CD4-positive, alpha-beta T cell treated with Interleukin-21 for 1 hour (primary cell): Measurements from ENCODE around the gene PITX2.

Experiments used
- DNase-seq: peaks from one replicate; pipeline ENCODE4 v3.0.0-alpha.2; 2020

Gene PITX2

DNA sequence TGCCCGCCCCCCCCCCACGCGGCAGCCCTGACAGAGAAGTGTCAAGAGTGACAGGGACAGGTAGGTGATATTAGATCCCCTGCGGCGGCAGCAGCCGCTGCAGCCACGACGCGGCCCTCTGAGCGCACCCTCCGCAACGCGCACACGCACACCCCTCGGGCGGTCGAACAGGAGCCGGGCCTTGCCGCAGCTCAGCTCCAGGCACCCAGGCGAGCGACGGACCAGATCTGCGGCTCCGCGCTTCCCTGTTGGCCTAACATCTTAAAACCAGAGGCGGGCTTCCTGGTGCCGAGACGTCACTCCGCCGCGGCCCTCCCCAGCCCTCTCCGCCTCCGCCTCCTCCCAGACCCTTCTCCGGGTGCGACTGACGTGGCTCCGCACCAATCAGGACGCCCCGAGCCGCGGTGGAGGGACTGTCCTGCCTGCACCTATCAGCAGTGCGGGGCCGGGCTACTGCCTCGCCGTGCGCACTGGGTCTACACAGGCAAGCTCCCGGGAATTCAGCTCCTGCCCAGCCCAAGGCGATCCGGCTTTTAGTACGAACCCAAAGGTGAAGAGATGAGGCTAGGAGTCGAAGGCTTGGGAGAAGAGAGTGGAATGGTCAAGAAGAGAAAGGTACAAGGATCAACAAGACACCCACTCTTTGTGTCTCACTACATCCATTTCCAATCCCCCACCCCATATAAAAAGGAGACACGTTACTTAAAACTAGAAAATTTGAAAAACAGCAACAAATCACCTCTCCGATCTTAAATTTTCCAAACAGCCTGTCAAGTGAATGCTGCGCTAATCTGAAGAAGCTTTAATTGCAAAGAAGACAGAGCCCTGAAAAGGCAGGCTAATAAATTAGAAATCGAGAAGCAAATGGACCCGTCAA, at the start of gene PITX2:
Gene PITX2 (minus strand): TSS at position 237 of the 877 bp plus-strand sequence. CDS start 617 bp downstream, outside the sequence.
- peak; percentile 18 for DNase-seq

DNA sequence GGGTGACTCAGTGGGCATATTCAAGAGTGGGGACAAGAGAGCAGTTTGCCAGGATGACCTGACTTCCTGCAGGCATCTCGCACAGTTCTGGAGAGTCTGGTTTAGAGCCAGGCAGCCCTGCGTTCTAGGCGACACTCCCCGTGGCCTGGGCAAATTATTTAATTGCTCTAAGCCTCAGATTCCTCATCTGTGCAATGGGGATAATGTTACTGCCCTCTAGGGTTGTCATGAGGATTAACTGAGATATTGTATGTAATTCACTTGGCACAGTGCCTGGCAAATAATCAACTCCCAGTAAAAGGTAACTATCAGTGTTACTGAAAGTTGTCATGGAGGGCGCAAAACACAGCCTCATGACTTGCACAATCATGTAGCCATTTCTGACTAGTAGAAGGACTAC, 48.8 kb upstream of the PITX2 start:
- DNase-seq: no peak

DNA sequence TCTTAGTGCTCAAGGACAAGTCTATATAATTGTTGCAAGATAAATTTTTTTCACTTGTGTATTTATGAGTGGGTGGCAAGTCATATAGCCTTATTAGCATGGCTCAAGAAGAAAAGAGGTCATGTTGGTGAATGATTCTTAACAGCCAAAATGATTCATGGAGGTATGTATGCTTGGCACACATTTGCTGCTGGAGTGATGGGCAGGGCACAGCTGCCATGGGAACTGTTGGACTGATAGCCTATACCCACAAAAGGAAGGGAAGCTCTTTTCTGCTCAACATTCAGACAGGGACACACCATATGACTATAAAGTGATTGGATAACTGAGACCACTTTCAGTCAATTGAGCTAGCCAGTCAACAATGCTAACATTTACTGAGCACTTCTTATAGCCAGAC, 46.8 kb upstream of the PITX2 start:
- no peak for DNase-seq

DNA sequence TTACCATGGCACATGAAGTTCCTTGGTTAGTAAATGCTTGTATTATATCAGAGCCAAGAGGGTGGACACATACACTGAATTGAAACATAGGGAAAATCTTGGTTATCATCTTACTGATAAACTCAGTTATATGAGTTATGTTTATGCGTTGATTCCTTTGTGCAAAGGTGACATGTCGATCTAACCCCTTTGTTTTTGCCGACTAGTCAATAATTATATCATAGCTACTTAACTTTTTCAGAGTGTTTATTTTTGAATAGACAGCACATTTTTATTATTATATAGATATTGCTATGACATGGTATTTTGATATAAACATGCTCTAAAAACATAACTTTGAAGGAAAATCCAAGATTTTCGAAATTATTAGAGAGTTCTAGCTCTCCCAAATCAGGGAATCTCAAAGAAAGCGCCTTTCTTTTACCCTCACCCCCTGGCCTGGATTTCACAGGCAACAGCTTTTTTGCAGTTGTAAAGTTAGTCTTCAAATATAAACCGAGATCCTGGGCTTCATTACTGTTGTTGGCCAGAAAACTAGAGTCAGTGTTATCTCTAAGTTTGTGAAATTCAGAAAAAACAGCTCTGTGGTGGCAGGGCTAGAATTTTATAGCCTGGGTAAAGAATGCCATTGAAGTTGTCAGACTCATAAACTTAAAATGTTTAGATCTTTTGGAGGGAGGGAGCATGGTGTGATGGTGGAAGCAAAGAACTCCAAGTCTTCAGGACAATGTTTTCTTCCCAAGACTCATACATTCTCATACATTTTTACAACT, 45.8 kb upstream of the PITX2 start:
- DNase-seq: no peak

DNA sequence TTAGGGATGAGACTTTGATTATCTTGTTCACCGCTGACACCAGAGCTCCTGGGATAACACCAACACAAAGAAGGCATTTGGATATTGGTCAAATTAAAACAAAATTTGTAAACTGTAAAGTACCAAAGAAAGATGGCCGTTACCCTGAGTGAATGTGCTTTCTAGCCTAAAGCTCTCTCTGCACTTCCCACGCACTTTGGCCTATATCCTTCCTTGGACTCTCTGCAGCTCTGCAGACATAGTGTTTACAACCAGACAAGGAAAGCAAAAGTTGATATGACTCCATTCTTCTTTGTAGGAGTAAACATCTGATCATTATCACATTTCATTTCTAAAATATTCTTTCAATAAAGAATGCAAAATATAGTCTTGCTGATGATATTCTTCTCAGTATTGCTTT, 44.8 kb upstream of the PITX2 start:
- DNase-seq: no peak

DNA sequence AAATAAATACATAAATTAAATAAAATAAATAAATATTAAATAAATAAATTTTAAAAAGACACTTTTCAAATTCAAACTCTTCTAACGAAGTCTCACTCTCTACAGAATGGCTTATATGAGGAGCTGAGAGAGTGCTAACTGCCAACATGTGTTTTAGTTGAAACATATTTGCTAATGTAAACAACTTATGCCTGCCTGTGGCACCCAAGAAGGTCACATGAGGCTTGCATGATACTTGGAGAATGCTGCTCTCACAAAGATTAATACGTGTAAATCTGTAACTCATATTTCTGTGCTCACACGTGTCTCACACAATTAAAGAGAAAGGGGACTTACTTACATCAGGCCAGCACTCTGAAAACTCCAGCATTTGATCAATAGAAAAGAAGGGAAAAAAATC, 43.2 kb upstream of the PITX2 start:
- DNase-seq: no peak

DNA sequence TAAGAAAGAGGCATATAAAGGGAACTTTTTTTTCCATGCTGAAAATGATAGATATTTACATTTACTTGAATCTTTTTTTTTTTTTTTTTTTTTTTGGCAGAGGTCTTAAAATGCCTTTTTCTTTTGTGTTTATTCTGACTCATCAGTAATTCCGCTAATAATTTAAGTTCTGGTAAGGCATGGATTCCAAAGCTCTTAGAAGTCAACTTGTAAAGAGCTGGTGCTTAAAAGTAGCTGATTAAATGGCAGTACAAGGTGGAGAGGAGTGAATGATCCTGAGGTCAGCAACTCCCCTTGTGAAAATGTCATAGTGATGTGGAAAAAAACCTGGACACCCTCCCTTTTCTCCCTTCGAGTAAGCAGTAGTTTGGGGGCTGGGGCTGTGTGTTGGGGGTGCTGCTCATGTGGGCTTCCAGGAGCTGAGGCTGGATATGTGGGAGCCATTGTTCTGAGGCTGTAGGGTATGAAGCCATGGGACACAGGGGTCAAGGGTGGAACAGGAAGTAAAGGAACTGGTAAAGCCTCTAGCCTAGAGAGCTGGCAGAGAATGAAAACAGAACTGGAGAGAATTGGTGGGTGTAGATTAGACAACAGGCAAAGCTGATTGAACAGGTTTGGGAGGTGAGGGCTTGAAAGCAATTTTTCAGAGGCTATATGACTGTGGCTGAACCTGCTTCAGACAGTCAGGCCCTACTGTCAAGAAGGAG, 41.0 kb upstream of the PITX2 start:
- DNase-seq: no peak

DNA sequence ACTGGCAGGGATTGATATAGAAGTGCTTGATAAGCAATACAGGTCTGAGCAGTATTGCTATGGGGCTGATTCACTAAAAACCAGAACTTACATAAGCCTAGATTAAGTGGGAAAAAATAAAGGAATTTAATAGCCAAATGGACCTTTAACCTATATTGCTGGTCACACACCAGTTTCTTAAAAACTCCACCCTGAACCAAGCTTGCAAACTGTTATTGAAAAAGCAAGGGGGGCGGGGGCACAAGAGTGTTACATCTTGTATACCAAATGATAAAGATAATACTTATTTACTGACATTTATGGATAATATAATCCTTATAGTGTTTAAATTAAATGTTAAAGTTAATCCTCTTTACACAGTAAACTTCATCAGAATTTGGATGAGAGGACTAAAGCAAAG, 40.3 kb upstream of the PITX2 start:
- DNase-seq: no peak

DNA sequence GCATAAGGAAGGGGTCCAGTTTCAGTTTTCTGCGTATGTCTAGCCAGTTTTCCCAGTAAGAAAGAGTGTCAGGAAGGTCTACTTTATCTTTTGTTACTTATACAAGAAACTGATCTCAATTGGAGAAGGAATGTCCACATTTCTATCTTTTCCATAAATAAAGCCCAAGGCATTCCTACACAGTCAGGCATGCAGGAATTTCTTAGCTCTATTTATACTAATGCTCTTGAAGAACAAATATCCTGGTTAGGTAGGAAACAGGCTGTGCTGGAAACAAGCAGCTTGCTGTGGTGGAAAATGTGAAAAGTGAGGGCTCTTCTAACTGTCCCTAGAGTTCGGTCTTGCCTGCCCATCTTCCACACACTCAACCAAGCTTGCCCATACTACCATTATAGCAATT, 37.9 kb upstream of the PITX2 start:
- no peak for DNase-seq

DNA sequence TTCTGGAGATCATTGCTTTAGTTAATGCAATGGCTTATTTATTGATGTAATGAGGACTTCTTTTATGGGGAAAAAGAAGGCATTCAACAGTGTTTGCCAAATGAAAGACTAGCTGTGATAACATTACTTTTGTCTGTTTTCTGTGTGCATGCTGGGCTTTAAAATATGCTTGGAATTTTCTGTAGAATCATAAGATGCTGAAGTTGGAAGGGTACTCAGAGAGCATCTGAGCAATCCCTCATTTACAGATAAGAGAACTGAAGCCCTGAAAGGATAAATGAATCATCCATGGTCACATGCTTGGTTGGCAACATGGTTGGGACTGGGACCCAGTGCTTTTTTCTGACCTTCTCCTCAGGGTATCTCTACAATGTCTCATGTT, 31.4 kb upstream of the PITX2 start:
- DNase-seq: no peak

DNA sequence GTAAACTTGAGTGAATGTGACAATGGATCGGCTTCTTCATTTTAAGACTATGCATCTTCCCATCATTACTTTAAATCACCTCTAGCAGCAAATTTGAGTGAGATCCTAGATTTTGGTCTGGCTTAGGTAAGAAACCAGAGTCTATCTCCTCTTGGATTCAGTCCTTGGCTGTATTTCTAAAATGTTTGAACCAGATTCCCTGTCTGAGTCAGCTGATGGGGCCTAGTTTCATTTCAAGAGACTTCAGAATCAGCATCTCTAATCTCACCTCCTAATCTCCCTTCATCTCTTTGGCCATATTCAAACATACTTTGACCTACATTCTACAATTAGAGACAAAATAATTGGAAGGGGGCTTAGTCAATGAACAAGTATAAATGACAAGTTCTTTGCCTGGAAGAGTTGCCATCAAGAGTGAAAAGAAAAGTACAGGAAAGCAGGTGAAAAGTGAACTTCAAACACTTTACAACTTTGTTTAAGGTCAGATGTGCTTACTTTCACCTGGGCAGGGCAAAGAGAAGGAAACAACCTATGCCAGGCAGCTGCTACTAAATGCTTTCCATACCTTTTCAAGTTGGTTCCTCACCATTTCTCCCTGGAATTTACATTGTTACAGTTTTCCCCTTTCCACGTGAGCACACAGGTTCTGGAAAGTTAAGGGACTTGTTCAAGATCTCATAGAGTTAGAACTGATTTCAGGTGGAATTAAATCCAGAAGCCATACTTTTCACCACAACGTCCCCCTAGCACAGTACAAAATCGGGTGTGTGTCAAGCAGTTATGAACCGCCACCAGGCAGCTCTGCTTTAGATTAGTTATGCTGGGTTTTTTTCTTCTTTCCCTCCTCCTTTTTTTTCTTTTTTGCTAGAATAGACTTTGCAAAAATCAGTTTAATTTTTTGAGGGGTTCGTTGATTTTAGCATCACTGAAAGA, 30.7 kb upstream of the PITX2 start:
- no peak for DNase-seq

DNA sequence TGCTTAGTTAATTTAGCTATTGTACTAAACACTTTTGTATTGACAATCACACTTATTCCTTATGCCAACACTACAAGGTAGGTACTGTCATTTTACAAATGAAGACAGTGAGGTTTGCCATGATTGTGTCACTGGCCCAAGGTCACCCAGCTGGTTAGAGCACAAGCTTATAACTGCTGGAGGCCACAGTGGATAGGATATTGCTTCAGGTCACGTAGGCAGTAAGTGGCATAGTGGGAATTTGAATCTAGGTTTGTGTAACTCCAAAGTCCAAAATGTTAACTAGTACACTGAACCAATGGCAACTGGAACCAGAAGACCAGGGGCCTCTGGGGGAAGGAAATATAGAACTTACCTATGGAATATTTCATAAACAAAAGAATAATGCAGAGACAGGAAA, 21.1 kb upstream of the PITX2 start:
- DNase-seq: no peak

DNA sequence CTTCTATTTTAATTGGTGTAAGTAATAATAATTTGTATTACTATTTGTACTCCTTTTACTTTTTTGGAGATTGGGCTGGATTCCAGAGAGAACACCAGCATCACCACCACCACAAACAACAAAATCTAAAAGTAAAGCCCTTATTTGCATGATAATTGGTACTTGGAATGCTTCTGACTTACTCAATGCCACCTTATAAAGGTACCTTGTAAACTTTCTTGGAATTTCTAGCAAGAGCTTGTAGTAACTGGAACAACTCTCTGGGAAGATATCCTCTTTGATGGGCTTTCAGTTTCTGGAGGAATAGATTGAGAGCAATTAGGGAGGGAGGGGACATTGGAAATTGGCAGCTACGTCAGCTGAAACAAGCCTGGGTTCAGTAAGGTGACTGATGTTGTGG, 20.2 kb upstream of the PITX2 start:
- DNase-seq: no peak

DNA sequence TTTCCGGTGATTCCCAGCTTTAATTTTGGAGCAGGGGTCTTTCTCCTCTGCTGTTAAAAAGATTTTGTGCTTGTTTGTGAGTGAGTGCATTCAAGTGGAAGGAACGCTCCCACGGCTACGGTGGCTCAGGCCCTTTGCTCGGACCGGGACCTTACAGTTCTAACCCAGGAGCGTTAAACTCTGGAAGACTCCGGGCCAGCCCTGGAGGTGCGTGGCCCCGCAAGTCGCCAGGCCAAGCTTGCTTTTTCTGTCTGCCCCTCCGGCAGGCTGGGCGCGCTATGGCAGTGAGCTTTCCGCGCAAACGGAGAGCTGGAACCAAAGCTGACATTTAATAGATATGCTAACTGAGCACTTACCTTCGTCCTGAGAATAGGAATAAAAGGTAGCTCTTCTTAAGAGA, 18.3 kb upstream of the PITX2 start:
- DNase-seq: no peak

DNA sequence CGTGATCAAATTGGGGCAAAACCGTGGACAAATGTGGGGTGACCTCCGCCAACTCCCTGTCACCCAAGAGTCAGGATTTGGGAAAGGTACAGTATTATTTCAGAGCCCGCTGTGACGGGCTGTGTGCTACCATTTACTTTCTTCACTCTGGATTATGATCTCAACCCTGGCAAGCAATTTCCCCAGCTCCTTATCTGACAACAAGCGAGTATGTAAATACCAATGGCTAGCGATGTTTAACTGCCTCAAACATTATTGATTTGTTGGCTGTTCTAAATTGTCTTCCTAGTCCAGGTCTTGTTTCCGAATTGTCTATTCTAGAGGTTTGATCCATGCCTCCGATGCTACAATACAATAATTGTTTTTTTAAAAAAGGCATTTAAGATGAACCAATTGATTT, 17.7 kb upstream of the PITX2 start:
- no peak for DNase-seq

DNA sequence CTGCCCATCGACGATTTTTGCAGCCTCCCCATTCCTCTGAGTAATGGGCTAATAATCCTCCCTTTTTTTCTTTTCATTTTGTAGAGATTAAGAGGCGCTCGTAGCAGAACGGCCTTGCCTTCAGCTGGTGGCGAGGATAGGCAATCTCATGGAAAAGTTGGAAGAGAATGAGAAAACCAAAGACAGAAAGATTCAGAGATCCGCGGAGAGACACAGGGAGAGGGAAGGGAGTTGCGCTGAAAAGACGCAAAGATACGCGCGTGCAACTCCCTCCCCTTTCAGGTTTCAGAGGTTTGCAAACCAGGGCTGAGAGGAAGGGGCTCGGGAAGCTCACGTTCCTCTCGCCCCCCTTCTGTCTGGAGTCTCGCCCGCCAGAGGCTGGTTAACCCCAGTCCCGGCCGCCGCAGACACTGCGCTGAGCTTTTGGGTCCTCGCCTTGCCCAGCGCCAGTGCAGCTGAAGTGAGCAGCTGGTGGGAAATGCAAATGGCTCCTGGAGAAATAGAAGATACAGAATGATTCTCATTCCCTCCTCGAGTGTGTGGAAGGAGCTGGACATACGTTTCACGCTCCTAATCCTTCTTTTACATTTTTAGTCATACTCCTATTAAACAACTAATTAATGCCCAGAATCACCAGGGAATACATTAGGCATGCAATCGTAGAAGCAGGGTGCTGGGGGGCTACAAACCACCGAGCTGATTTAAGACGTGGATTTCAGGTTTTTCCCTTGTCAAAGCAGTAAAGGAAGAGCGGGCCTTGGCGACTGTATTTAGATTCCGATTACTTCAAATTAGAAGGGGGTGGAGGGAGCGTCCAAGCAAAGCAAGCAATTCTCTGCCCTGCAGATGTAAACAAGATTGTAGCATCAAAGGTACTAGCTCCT, 16.6 kb upstream of the PITX2 start:
- no peak for DNase-seq

DNA sequence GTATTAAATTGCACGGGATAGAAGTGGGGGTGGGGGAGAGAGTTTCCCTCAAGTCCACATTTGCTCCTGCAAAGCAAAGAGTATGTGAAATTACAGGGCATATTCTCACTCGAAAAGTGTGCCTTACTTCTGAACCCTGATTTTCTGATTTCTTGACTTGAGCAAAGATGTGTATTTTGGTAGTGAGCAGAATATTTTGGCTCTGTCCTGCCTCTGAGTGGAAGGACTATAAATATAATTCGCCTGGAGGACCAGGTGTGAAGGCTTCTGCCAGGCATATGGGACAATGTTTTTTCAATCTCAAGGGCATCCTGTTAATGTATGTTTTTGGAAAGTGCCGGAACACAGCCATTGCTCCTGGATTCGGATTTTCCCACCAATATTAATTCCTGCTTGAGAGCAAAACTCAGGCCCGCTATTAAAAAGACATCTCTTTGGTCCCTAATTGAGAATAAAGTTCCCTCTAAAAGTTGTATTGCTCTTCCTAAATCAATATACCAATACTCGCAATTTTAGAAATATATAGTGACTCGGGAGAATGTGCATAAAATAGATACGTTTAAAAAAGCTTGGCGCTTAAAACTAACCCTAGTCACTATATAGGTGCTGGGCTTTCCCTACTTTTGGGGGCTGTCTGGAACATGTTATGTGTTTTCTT, 15.3 kb upstream of the PITX2 start:
- DNase-seq: no peak

DNA sequence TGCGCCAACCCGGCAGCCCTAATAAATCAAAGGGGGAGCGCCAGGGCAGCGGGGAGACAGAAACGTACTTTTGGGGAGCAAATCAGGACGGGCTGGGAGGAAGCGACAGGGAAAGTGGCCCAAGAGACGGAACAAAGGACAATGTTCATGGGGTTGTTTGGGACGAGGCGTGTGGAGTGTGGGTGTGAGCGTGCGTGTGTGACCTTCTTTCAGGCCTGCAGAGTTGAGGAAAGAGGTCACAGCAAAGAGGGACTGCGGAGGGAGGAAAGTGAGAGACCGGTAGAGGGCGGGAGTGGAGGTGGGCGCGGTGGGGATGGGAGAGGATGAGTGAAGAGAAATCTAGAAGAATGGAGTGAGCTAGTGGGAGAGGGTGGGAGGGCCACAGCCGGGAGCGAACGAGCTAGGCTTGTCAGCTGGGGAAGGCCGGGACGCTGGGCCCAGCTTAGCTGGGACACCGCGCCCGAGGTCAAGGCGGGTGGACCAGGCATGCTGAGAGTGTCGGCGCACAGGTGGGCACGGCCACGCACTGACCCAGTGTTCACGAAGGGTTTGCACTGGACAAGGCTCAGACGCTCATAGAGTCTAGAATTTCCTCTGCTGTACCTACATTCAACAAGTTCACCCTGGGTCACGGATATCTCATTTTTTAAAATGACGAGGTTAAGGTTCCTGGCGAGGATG, 14.7 kb upstream of the PITX2 start:
- DNase-seq: no peak

DNA sequence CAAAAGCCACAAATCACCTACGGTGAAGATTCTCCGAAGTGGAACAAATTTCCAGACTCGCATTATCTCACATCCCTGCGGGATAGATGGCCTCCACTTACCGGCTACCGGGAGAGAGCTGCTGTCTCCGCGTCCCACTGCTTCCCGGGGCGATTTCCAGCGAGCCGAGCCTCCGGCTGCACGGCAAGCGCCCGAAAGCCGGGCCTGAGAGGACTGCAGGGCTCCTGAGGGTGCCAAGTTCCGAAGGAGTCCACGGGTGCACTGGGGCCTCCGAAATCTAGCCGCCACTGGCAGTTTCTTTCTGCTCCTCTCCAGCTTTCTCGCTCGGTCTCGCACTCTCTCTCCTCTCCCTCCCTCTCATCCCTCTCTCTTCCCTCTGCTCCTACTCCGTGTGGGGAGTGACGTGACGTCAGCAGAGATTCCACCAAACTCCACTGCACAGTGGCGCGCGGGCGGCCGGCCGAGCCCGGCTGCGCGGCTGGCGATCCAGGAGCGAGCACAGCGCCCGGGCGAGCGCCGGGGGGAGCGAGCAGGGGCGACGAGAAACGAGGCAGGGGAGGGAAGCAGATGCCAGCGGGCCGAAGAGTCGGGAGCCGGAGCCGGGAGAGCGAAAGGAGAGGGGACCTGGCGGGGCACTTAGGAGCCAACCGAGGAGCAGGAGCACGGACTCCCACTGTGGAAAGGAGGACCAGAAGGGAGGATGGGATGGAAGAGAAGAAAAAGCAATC, 14.0 kb upstream of the PITX2 start:
- DNase-seq: no peak
